ENCODE data around the gene OR2W3. TPM values are rescaled to one million over a fixed set of nuclear protein-coding genes. Genes with fewer than 3 reads are reported as not detected.
A peak's percentile ranks its signal among the peaks of the same experiment; 100 is the strongest.

The OR2W3 gene
- polyA plus RNA-seq, 6 donors from 2014 or later, result 0.67 to 10.6 (median 2.0) TPM

GRCh38 chr1:247884797-247885413 lies 10.5 kb upstream of the OR2W3 start:
- no peaks in the 10 kb centered on the region for H3K27me3 Mint-ChIP-seq
- peaks cover 0 to under 1% of the 10 kb centered on the region in 2 donors for H3K36me3 Mint-ChIP-seq
- no peaks in the 10 kb centered on the region for H3K9me3 Mint-ChIP-seq
- peak overlapping the region in 1 of 6 donors; percentile 0 for H3K27ac Mint-ChIP-seq
- ATAC-seq (ENCODE audit: low read depth in 2 of 2) (no peak), DNase-seq (no peak)
- no peaks in the 10 kb centered on the region for H3K4me1 Mint-ChIP-seq
- H3K4me3 Mint-ChIP-seq, result no peak overlapping the region

- DNase-seq, result no peak
- no peak overlapping the region for H3K4me3 Mint-ChIP-seq
- no peak for ATAC-seq (ENCODE audit: low read depth in 2 of 2)
- H3K27ac Mint-ChIP-seq, result no peak overlapping the region
- H3K27me3 Mint-ChIP-seq, result no peaks in the 10 kb centered on the region
- H3K9me3 Mint-ChIP-seq, result peaks cover 0 to 3% (median 2%) of the 10 kb centered on the region in 7 donors
- peaks cover 0 to 1% (median 0%) of the 10 kb centered on the region in 3 donors for H3K4me1 Mint-ChIP-seq
- peaks cover 0 to 22% of the 10 kb centered on the region in 2 donors for H3K36me3 Mint-ChIP-seq
Measured at GRCh38 chr1:247895976-247896375, 589 bp downstream of the OR2W3 start.

GRCh38 chr1:247904122-247904521 lies 8.7 kb downstream of the OR2W3 start:
- no peak for ATAC-seq (ENCODE audit: low read depth in 2 of 2)
- H3K36me3 Mint-ChIP-seq, result peaks cover 4 to 16% of the 10 kb centered on the region in 2 donors
- no peak overlapping the region for H3K4me3 Mint-ChIP-seq
- no peak for DNase-seq
- H3K4me1 Mint-ChIP-seq, result peaks cover 10 to 34% (median 31%) of the 10 kb centered on the region in 3 donors
- no peaks in the 10 kb centered on the region for H3K27me3 Mint-ChIP-seq
- peaks cover 6 to 21% (median 16%) of the 10 kb centered on the region in 7 donors for H3K9me3 Mint-ChIP-seq
- H3K27ac Mint-ChIP-seq, result peak overlapping the region in 2 of 6 donors; percentile 79 to 82

- ATAC-seq (ENCODE audit: low read depth in 2 of 2), result no peak
- peaks cover 4 to 16% of the 10 kb centered on the region in 2 donors for H3K36me3 Mint-ChIP-seq
- no peaks in the 10 kb centered on the region for H3K27me3 Mint-ChIP-seq
- H3K27ac Mint-ChIP-seq, result peak overlapping the region in 2 of 6 donors; percentile 76 to 91
- peak overlapping the region in 7 of 8 donors; percentile 82 to 94 (median 92) for H3K4me3 Mint-ChIP-seq
- DNase-seq, result no peak
- H3K9me3 Mint-ChIP-seq, result peaks cover 6 to 21% (median 16%) of the 10 kb centered on the region in 7 donors
- peaks cover 10 to 34% (median 31%) of the 10 kb centered on the region in 3 donors for H3K4me1 Mint-ChIP-seq
Measured at GRCh38 chr1:247905181-247905580, 9.8 kb downstream of the OR2W3 start.

GRCh38 chr1:247905910-247906503 lies 10.6 kb downstream of the OR2W3 start:
- DNase-seq (peak; percentile 5), ATAC-seq (ENCODE audit: low read depth in 2 of 2) (peak; percentile 86 to 87)
- Mint-ChIP-seq H3K4me3 (peak overlapping the region; percentile 82 to 95 (median 92)), H3K36me3 (peaks cover 4 to 16% of the 10 kb centered on the region in 2 donors), H3K27ac (peak overlapping the region; percentile 67 to 97 (median 90)), H3K27me3 (no peaks in the 10 kb centered on the region), H3K9me3 (peaks cover 6 to 21% (median 16%) of the 10 kb centered on the region in 7 donors), H3K4me1 (peaks cover 10 to 34% (median 31%) of the 10 kb centered on the region in 3 donors)

GRCh38 chr1:247906504-247907047 lies 11.2 kb downstream of the OR2W3 start:
- Mint-ChIP-seq H3K36me3 (peaks cover 4 to 16% of the 10 kb centered on the region in 2 donors), H3K4me1 (peaks cover 10 to 34% (median 31%) of the 10 kb centered on the region in 3 donors), H3K9me3 (peaks cover 6 to 21% (median 16%) of the 10 kb centered on the region in 7 donors), H3K4me3 (peak overlapping the region; percentile 82 to 95 (median 92)), H3K27ac (peak overlapping the region; percentile 67 to 97 (median 90)), H3K27me3 (no peaks in the 10 kb centered on the region)
- ATAC-seq (ENCODE audit: low read depth in 2 of 2) (peak; percentile 52 to 55), DNase-seq (peak; percentile 14)

- H3K27ac Mint-ChIP-seq, result peak overlapping the region in 1 of 6 donors; percentile 11
- ATAC-seq (ENCODE audit: low read depth in 2 of 2), result no peak
Measured at GRCh38 chr1:247908766-247909165, 13.4 kb downstream of the OR2W3 start.

GRCh38 chr1:247913786-247914185 lies 18.4 kb downstream of the OR2W3 start:
- Mint-ChIP-seq H3K9me3 (no peaks in the 10 kb centered on the region), H3K27me3 (no peaks in the 10 kb centered on the region), H3K4me1 (no peaks in the 10 kb centered on the region), H3K4me3 (no peak overlapping the region), H3K36me3 (no peaks in the 10 kb centered on the region), H3K27ac (no peak overlapping the region)
- no peak for DNase-seq
- ATAC-seq (ENCODE audit: low read depth in 2 of 2), result no peak

More at GRCh38 chr1:247908766-247909165, 13.4 kb downstream of the OR2W3 start:
- Mint-ChIP-seq H3K27me3 (no peaks in the 10 kb centered on the region), H3K4me3 (peak overlapping the region in 1 of 8 donors; percentile 61), H3K9me3 (peaks cover 6 to 17% (median 12%) of the 10 kb centered on the region in 7 donors), H3K4me1 (peaks cover 10 to 34% (median 31%) of the 10 kb centered on the region in 3 donors), H3K36me3 (peaks cover 0 to 13% of the 10 kb centered on the region in 2 donors)
- DNase-seq, result no peak

- no peaks in the 10 kb centered on the region for H3K4me1 Mint-ChIP-seq
- H3K36me3 Mint-ChIP-seq, result no peaks in the 10 kb centered on the region
- no peak for ATAC-seq (ENCODE audit: low read depth in 2 of 2)
- H3K27ac Mint-ChIP-seq, result peak overlapping the region in 1 of 6 donors; percentile 34
- no peak overlapping the region for H3K4me3 Mint-ChIP-seq
- DNase-seq, result no peak
- H3K9me3 Mint-ChIP-seq, result no peaks in the 10 kb centered on the region
- H3K27me3 Mint-ChIP-seq, result no peaks in the 10 kb centered on the region
Measured at GRCh38 chr1:247914941-247915662, 19.7 kb downstream of the OR2W3 start.

GRCh38 chr1:247919952-247920351 lies 24.6 kb downstream of the OR2W3 start, which contains the start of gene OR2T8:
Gene OR2T8, plus strand, starts transcription at chr1:247920252. Its CDS starts 766 bp downstream, at chr1:247921018.
- H3K27me3 Mint-ChIP-seq, result no peaks in the 10 kb centered on the region
- H3K4me3 Mint-ChIP-seq, result no peak within 1 kb of the TSS

GRCh38 chr1:247923941-247924340 lies 28.6 kb downstream of the OR2W3 start:
- no peak for DNase-seq
- H3K9me3 Mint-ChIP-seq, result no peaks in the 10 kb centered on the region
- no peak overlapping the region for H3K27ac Mint-ChIP-seq
- no peaks in the 10 kb centered on the region for H3K27me3 Mint-ChIP-seq
- H3K36me3 Mint-ChIP-seq, result no peaks in the 10 kb centered on the region
- ATAC-seq (ENCODE audit: low read depth in 2 of 2), result no peak
- no peaks in the 10 kb centered on the region for H3K4me1 Mint-ChIP-seq
- H3K4me3 Mint-ChIP-seq, result no peak overlapping the region

More at GRCh38 chr1:247919952-247920351, 24.6 kb downstream of the OR2W3 start, which contains the start of gene OR2T8:
- no peak within 1 kb of the TSS for H3K27ac Mint-ChIP-seq
- ATAC-seq (ENCODE audit: low read depth in 2 of 2), result no peak
- H3K4me1 Mint-ChIP-seq, result no peaks in the 10 kb centered on the region
- no peak for DNase-seq
- H3K9me3 Mint-ChIP-seq, result no peaks in the 10 kb centered on the region
- H3K36me3 Mint-ChIP-seq, result no peaks in the 10 kb centered on the region

GRCh38 chr1:247924868-247925267 lies 29.5 kb downstream of the OR2W3 start, which contains the start of gene OR2AJ1:
Gene OR2AJ1, plus strand, starts transcription at chr1:247924889. Its CDS starts 8,880 bp downstream, at chr1:247933769.
- DNase-seq, result no peak
- no peaks in the 10 kb centered on the region for H3K9me3 Mint-ChIP-seq
- no peaks in the 10 kb centered on the region for H3K36me3 Mint-ChIP-seq
- ATAC-seq (ENCODE audit: low read depth in 2 of 2), result no peak
- H3K4me3 Mint-ChIP-seq, result no peak within 1 kb of the TSS
- H3K27ac Mint-ChIP-seq, result peak within 1 kb of the TSS in 1 of 6 donors; percentile 18
- no peaks in the 10 kb centered on the region for H3K27me3 Mint-ChIP-seq
- no peaks in the 10 kb centered on the region for H3K4me1 Mint-ChIP-seq

GRCh38 chr1:247933989-247934388 lies 38.6 kb downstream of the OR2W3 start:
- peaks cover 0 to 7% of the 10 kb centered on the region in 2 donors for H3K36me3 Mint-ChIP-seq
- peaks cover 0 to 12% (median 10%) of the 10 kb centered on the region in 7 donors for H3K9me3 Mint-ChIP-seq
- ATAC-seq (ENCODE audit: low read depth in 2 of 2) (no peak), DNase-seq (no peak)
- no peak overlapping the region for H3K4me3 Mint-ChIP-seq
- peaks cover 0 to 4% (median 0%) of the 10 kb centered on the region in 3 donors for H3K4me1 Mint-ChIP-seq
- no peak overlapping the region for H3K27ac Mint-ChIP-seq
- H3K27me3 Mint-ChIP-seq, result peaks cover 0 to 6% (median 0%) of the 10 kb centered on the region in 3 donors

All from naive B cell (primary cell).